NB4 (cell line): ENCODE data around the gene ALX4.

Experiments
- MAX ChIP-seq: IDR thresholded peaks from 2 replicates; pipeline ENCODE4 v1.6.1; 2011; ENCODE audit warnings: low read depth, low read length
- MYC ChIP-seq: IDR thresholded peaks from 2 replicates; pipeline ENCODE4 v1.6.1; 2011; ENCODE audit warnings: low read depth, low read length
- POLR2A ChIP-seq: IDR thresholded peaks from 2 replicates; pipeline ENCODE4 v1.6.1; 2011; ENCODE audit warnings: mild to moderate bottlenecking; ENCODE audit not compliant: insufficient read length; ENCODE audit errors: extremely low read depth
- TF ChIP-seq, protein P1 (sequence below): IDR thresholded peaks from one replicate; pipeline ENCODE4 v1.5.1; 2012; ENCODE audit warnings: low read depth, low read length

GRCh38 chr11:44359162-44359561 is 49.2 kb upstream of the ALX4 start:
- TF ChIP-seq, protein P1, sequence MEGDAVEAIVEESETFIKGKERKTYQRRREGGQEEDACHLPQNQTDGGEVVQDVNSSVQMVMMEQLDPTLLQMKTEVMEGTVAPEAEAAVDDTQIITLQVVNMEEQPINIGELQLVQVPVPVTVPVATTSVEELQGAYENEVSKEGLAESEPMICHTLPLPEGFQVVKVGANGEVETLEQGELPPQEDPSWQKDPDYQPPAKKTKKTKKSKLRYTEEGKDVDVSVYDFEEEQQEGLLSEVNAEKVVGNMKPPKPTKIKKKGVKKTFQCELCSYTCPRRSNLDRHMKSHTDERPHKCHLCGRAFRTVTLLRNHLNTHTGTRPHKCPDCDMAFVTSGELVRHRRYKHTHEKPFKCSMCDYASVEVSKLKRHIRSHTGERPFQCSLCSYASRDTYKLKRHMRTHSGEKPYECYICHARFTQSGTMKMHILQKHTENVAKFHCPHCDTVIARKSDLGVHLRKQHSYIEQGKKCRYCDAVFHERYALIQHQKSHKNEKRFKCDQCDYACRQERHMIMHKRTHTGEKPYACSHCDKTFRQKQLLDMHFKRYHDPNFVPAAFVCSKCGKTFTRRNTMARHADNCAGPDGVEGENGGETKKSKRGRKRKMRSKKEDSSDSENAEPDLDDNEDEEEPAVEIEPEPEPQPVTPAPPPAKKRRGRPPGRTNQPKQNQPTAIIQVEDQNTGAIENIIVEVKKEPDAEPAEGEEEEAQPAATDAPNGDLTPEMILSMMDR: no peak
- TF ChIP-seq POLR2A (no peak), MYC (no peak), MAX (no peak)
